GM21786 (cell line): ENCODE measurements around the gene FLT4.

Experiments used
- ATAC-seq: cut with Tn5 transposase; IDR thresholded peaks from one replicate; pipeline ENCODE4 v1.9.1; 2021; ENCODE audit not compliant: unreplicated experiment

The FLT4 gene

DNA sequence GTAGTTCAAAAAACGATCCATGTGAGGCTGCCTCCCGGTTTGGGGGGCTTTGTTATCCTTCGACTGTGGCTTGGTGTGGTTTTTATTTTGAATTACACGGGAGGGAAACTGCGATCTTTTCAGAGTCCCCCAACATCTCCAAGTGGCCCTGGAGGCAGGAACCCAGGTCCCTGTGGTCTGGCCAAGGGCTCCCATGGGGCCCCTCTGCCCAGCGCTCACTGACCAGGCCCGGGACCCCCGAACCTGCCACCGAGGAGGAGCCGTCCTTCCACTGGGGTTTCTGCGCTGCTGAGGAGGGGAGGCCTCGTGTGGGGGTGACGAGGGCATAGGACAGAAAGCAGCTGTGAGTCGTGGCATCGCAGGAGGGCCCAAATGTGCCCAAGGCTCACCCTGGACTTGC is 40.0 kb downstream of the FLT4 start:
- ATAC-seq, result no peak

DNA sequence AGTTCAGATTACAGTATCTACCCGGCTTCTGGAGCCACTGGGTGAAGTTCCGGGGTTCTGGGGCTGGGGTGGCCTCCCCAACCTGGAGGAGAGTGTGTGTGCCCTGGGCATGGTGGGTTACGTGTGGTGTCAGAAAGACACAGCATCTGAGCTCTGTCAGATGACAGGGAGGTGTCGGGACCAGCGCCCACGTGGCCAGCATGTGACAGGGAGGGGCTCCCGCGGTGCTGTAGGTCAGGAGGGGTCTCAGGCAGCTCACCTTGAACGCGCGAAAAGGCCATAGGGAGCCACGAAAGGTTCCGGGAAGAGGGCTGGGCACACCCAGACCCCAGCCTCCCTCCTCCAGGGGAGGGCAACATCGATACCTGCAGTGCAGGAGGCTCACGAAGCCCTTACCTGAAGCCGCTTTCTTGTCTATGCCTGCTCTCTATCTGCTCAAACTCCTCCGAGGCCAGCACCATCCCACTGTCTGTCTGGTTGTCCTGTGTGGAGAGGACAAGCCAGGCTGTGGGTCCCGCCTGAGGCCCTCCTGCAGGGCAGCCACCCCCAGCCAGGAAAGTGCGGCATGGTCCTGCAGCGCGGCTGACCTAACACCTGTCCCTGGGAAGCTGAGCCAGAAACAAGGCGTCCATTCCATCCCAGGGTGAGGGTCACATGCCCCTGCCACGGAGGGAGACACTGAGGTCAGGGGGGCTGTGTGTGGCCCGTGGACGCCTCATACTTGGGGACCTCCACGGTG is 40.7 kb downstream of the FLT4 start:
- ATAC-seq, result no peak

DNA sequence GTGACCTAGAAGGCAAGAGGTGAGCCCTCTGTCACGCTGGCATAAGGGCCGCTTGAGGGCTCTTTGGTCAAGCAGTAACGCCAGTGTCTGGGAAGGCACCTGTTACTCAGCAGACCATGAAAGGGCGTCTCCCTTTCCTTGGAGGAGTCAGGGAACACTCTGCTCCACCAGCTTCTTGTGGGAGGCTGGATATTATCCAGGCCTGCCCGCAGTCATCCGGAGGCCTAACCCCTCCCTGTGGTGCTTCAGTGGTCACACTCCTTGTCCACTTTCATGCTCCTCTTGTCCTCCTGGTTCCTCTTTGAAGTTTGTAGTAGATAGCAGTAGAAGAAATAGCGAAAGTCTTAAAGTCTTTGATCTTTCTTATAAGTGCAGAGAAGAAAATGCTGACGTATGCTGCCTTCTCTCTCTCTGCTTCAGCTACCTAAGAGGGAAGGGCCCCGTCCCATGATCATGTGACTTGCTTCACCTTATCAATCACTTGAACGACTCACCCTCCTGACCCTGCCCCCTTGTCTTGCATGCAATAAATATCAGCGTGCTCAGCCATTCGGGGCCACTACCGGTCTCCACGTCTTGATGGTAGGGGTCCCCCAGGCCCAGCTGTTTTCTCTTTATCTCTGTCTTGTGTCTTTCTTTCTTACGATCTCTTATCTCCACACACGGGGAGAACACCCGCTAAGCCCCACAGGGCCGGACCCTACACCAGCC is 41.4 kb downstream of the FLT4 start:
- no peak for ATAC-seq

DNA sequence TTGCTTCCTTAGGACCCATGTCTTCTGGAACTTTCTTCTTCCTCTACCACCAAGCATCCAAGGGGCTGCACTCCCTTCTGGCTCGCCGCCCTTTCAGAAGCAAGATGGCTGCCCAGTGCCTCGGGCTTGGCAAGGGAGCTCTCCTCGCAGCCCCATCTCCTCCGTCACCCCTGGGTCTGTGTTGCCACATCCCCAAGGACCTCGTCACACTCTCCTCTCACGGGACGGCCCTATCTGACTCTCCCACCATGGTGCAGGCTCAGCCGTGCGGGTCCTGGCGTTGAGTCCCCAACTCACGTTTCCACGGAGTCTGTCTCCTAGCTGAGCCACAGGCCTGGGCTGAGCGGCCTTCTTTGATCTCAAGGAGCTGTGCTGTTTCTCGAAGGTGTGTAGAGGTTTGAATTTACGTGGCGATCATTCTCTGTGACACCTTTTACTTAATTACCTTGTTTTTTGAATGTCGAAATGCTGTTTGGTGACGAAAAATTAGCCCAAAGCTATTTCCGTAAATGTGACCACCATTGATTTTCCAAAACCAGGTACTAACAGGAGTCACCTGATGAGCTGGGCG is 43.1 kb downstream of the FLT4 start:
- ATAC-seq, result no peak

DNA sequence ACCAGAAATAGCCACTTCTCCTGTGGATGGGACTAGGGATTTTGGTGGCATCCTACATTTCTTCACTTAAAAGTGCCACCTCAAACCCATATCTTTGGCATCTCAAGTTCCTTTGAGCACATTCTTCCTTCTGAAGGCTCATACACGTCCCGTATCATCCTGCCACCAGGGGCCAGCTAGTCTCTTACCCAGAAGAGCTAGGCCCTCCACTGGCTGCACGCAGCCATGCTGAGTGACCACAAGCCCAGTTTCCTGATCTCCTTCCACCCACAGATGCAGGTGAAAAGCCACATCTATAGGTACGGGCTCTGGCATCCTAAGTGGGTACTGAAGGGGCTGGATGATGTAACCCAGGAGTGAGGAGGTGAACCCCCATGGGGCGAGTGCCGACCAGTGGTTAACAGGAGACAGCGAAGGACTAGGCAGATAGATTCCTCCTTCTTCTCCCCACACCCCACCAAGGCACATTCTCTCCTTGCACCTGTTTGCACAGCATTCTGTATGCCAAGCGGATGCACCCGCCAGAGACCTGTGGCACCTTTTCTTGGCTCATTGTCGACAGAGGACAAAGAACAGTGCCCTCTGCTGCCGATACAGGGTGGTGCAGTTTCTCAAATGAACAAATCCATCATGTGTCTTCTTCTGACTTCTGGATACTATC is 43.7 kb downstream of the FLT4 start:
- ATAC-seq, result no peak

DNA sequence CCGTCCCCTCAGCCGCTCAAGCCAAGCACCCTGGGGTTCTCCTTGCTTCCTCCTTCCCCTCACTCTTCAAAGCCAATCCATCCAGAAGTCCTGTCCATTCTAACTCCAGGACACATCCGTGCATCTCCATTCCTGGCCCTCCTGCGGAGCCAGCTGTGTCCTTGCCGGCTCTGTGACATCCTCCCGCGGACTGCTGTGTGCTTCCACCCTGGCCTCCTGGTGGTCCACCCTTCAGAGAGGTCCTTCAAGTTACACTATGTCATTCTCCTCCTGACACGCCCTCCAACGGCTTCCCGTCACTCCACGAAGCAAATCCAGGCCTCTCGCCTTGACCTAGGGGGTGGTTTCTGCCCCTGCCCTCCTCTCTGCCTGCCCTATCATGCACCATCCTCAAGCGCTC is 45.1 kb downstream of the FLT4 start:
- no peak for ATAC-seq

DNA sequence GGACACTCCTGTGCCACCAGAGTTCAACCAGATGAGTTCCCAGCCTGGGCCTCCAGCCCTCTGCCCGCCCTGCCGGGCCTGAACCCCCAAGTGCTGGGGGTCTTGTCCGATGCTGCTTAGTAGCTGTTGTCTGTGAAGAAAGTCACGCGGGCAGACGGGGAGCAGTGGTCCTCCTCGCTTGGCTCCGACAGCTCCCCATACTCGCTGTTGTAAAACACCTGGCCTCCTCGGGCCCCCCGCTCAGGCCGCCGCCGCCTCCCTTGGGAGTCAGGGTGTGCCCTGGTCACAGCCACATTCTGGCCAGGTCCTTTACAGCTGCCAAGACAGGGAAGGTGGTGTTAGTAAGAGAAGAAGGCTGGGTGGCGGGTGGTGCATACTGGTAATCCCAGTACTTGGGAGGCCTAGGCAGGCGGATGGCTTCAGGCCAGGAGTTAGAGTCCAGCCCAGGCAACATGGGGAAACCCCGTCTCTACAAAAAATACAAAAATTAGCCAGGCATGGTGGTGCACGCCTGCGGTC is 46.3 kb downstream of the FLT4 start:
- no peak for ATAC-seq

DNA sequence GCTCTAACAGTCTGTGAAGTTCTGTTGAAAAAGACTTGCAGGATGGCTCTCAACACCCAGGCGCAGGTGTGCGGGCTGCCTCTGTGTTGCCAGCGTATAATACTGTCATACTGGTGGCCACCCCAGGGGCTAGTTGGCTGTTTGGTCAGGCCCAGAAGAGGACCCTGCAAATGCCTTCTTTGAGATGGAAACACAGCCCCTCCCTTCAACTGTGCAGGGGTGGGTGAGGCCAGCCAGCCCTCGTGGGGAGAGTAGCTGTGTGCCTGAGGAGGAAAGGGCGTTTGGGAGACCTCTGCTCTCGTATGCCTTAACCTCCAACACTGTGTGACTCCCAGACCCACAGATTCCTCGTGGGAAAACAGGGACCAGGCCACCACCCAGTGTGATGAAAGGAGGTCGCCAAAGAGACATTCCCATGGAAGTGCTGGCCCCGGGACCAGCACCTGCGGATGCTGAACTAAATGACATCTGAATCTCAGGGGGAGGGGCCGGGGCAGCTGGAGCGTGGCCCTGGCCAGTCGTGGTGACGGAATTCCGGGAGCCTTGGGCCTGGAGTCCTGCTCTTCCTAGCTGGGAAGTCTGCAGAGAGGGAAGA is 46.8 kb downstream of the FLT4 start:
- ATAC-seq, result no peak

DNA sequence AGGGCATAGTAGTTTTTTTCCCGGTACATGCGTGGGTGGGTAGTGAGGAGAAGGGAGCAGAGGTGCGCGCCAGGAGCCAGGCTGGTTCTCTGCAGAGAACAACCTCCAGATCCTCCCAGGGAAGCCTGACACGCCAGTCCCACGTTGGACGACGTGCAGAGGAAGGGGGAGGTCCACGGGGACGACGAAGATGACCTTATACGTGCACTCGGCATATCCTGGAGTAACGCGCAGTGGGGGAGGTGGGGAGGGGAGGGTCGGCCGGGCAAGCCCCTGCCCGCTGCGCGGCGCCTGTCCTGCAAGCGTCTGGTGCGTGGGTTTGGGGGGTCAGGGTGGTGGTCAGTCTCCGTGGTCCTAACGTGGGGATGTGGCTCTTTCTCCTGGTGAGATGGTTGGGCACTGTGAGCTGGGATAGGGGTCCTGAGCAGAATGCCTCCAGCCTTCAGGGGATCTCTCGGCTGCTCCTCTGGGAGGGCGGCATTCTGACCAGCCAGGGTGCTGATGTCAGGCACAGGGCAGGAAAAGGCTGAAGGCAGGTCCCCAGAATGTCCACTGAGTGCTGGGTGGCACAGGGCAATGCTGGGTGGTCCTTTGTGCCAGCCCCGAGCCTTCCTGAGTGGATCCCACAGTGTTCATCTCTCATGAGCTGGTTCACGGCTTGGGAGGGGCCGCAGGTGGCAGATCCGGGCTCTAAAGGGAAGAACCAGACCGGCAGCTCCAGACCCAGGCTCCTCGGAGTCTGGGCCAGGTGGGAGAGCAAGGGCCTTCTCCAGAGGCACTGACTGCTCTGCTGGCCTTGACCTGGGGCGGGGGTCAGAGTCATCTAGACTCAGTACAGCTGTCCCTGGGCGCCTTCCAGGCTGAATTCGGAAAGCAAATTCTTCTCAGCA is 47.6 kb downstream of the FLT4 start:
- no peak for ATAC-seq

DNA sequence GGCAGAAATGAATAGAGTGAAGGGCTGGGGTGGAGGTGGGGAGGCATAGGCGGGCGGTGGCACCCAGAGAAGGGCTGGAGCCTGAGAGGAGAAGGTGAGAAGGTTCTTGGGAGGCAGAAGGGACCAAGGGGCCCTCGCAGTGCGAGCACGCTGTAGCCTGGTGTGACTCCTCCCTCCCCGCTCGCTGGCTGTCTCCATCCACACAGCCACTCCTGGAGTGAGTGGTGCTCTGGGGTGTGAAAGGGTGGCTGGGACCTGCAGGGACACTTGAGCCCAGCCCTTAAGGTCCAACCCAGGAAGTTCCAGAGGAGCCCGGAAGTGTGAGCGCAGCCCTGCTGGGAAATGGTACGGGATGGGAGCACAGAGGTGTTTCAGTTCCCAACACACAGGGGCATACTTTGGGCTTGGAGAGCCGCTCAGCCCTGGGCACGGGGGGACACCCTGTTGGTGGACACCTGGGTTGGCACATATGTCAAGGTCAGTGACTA is 48.8 kb downstream of the FLT4 start:
- no peak for ATAC-seq

DNA sequence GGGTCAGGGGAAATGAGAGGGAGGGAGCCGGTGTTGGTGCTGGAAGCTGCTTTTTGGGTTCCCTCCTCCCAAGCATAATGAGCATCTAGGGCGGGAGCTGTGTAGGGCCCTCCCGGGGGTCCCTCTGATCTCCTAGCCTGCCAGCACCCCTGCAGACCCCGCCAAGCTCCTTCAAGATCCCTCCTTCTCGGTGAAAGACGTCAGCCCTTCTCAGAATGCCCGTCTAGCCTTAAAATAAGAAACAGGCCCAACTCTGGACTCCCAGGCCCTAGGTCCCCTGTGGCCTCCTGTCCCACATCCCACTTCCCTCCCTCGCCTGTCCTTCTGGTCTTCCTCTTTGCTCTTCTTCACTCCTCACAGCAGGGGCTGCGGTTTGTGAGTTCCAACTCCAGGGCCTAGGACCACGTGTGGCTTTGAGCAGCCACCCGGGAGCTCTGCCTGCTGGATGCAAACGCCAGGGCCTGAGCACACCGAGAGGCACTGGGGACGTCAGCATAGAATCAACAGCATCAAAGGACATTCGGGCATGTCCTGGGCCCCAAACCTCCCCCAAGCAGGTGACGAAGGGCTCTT is 49.3 kb downstream of the FLT4 start:
- no peak for ATAC-seq

DNA sequence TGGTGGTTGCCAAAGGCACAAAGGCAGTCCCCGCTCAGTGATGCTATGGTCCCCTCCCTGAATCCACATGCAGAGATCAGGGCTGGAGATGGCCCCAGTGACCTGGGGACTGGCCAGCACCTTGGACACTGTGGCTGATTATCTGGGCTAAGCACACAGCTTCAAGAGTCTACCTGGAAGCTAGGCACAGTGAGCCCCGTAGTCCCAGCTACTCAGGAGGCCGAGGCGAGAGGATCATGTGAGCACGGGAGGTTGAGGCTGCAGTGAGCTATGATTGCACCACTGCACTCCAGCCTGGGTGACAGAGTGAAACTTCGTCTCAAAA is 49.8 kb downstream of the FLT4 start:
- ATAC-seq, result no peak

DNA sequence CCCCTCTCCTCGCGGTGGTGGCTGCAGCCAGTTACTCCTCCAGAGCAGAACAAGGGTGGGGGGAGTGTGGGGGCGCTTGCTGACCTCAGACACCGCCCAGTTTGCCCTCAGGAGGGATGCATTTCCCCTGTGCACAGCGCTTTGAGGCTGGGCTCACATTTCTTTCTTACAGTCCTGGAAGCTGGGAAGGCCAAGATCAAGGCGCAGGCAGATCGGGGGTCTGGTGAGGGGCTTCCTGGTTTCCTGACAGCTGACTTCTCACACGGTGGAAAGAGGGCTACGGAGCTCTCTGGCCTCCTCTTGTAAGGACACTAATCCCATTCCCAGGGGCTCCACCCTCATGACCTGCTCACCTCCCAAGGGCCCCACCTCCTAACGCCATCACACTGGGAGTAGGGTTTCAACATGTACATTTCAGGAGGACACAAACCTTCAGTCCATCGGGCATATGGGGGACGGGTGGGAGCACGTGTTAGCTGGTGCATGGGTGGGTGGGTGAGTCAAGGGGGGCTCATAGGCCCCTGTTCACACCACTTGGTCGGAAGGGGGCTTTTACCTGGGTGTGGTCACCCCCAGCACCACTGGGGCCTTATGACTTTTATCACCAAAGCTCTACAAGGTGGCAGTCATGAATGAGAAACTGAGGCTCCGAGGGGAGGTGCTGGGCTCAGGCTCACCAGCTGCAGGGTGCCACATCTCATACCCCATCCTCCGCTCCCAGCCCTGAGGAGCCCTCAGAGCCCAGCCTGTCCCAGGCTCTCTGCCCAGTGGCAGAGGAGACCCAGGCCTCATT is 50.4 kb downstream of the FLT4 start:
- no peak for ATAC-seq

DNA sequence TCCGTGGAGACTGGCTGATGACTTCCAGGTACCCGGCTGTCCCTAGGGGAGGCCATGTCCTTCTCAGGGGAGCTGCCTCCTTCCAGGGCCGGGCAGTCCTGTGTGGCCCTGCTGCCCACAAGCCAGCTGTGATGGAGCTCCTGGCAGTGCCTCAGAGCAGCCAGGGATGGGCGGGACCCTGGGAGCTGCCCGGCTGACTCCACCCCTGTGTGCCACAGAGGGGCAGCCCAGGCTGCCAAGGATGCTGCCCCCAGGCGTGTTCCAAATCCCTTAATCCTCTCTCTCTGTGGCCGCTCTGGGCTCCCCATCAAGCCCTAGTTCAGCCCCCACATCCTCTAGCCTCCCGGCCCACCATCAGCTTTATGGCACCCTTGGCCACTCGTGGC is 51.1 kb downstream of the FLT4 start:
- no peak for ATAC-seq

DNA sequence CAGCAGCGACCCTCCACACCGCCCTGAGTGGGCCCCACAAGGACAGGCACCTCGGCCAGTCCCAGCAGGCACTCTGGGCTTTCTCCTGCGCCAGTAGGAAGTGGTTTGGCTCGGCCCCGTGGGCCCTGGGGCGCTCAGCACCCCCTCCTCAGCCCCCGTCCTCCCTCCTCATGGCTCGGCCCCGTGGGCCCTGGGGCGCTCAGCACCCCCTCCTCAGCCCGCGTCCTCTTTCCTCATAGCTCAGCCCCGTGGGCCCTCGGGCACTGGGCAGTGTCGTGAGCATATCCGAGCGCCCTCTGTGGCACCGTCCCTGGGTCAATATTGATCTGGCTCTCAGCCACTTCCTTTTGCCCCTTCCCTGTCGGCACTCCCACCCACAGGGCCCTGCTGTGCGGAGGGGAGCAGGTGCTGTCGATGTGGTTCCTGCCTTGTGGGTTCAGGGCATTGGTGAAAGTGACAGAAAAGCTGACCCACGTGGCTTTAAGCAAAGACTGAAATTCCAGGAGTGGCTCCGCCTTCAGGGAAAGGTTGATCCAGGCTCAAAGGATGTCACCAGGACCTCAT is 52.6 kb downstream of the FLT4 start:
- no peak for ATAC-seq

DNA sequence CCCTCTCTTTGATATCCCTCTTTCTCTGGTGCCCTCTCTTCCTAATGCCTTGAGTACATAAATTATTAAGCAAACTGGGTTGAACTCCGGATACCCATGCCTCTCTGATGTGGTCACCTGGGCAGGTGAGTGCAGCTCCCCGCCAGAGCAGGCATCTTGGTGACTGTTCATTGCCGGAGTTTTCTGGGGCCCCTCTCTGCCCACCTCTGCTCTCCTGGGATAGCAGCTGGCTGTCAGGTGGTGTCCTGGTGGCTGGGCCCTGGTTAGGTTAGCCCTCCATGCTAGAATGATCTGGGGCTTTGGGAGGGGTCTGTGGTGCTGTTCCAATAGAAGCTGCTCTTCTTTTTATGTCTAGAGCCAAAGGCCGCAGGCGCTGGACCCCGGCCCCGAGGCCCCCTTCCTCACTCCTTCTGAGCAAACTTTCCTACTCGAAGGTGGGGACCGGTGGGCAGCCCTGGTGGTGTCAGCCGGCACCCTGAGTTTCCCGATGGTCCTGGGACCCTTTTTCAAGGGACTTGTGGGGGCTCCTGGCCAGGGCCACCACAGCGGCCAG is 53.2 kb downstream of the FLT4 start:
- ATAC-seq, result no peak

DNA sequence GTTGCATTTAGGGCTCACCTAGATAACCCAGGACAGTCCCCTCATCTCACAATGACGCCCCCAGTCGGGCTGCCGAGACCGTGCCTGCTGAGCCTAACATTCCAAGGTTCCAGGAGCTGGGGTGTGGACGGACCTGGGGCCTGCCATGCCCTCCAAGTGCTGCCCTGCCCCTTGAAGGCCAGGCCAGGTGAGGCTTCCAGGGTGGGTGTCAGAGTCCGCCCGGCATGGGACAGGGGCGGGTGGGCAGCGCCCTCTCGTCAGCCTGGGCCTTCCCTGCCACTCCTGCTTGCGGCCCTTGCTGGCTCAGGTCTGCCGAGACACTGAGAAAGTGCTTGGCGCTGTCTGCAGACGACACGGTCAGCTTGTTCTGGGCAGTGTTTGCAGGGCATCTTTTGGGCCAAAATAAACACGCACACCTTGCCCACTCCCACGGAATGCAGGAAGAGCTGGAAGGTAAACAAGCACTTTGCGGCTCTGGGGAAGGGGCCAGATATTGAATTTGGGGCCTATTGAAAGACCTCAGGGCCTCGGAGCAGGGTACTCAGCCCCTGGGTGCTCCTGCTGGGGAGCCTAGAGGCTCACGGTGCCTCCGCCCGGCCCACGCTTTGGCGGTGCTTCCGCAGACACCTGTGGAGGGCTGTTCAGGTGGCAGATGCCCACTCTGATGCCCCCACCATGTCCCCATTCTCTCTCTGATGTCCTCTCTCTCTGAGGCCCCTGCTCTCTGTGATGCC is 53.9 kb downstream of the FLT4 start:
- ATAC-seq, result no peak

DNA sequence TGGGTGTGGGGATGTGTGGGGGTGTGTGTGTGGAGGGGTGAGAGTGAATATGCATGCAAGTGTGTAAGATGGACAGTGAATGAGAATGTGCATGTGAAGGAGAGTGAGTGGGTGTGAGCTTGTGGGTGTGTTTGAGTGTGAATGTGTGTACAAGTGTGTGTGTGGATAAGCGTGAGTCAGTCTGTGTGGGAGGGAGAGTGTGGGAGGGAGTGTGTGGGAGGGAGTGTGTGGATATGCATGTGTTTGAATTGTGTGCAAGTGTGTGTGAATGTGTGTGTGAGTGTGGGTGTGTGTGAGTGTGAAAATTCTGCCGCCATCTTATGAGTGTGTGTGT is 54.4 kb downstream of the FLT4 start:
- no peak for ATAC-seq
